K562 treated with DMSO at 1 percent for 24 hours (cell line): Measurements from ENCODE around the gene NAV2. TPM values are rescaled to one million over a fixed set of nuclear protein-coding genes. Genes with fewer than 3 reads are reported as not detected.

Source experiments
- total RNA-seq: library from RNA; unstranded; fragments of 300-600 nt; gene quantifications from 2 replicates; pipeline ENCODE4 v1.2.3, GENCODE V29; 2022; ENCODE audit warnings: low read depth; ENCODE audit not compliant: insufficient read depth

NAV2 gene, protein sequence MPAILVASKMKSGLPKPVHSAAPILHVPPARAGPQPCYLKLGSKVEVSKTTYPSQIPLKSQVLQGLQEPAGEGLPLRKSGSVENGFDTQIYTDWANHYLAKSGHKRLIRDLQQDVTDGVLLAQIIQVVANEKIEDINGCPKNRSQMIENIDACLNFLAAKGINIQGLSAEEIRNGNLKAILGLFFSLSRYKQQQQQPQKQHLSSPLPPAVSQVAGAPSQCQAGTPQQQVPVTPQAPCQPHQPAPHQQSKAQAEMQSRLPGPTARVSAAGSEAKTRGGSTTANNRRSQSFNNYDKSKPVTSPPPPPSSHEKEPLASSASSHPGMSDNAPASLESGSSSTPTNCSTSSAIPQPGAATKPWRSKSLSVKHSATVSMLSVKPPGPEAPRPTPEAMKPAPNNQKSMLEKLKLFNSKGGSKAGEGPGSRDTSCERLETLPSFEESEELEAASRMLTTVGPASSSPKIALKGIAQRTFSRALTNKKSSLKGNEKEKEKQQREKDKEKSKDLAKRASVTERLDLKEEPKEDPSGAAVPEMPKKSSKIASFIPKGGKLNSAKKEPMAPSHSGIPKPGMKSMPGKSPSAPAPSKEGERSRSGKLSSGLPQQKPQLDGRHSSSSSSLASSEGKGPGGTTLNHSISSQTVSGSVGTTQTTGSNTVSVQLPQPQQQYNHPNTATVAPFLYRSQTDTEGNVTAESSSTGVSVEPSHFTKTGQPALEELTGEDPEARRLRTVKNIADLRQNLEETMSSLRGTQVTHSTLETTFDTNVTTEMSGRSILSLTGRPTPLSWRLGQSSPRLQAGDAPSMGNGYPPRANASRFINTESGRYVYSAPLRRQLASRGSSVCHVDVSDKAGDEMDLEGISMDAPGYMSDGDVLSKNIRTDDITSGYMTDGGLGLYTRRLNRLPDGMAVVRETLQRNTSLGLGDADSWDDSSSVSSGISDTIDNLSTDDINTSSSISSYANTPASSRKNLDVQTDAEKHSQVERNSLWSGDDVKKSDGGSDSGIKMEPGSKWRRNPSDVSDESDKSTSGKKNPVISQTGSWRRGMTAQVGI (N-terminal part only)
- 0.68 and 1.3 TPM in 2 replicates for total RNA-seq

DNA sequence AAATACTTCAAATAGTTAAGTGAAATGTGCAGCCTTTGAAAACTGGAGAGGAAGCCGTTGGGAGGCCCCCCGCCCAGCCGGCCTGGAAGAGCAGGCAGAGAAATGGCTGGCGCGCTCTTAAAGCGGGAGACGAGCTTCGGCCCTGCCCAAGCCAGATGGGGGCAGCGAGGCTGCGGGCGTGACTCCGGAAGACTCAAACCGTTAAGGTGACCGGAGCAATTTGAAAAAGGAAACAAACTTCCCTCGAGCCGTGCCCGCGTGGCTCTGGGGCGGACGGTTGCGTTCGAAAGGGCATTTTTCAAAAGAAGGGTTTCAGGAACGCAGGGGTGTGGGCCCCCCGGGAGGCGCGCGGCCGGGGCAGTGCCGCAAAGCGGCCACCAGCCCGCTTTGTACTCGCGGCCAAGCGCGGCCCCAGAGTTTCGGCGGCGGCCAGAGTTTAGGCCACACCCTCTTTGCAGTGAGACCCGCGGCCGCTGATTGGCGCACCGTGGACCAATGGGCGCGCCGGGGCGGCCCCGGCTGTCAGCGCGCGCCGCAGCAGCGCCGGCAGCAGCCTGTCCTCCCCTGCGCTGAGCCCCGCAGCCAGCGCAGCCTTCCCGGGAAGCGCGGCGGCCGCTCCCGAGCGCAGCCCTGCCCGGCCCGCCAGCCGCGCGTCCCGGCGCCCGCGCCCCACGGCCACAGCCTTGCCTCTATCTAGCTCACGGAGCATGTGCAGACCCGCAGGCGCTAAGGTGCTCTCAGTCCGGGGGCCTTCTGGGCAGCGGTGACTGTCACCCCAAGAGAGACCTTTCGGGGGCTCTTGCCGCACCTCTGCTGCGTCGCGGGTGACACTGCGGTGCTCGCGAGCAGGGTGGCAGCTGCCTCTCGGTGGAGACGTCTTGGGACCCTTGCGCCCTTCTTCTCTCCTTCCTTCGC lies at the start of gene NAV2:
NAV2 (plus strand) TSS at position 557 of the 915 bp plus-strand sequence. CDS start 859 bp downstream, outside the sequence.

DNA sequence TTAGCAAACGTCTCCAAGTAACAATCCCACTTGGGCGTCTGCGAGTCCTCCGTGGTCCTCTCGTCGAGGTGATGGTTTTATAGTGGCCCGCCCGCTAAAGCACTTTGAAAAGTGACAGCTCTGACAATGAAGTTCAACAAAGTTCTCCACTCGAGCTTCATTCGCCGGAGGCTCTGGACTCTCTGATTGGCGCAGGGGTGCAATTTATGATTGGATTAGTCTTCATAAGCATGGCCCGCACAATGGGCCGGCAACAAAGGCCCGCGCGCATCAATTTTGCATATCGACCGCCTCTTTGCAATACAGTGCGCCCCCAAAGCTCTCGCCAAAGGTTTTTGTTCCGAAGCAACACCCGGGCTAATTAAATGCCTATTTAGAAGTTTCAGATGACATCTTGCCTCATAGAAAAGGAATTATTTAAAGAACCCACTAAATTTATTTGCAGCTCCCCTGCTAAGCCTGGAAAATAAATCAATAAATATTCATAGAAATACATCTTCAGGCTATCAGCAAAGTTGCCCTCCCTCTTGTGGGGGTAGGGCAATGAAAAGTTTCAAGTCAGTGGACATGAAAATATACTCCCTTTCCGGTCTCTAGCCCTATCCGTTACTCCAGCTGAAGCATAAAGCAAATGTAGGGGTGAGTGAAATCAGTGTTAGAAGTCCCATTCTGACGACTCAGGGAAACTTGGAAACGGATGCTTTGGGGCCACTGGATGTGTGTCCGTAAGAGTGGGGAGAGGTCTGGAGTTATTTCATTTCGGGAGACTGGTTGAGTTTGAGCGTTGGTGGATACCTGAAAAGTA lies 448.0 kb downstream of the NAV2 start, which contains the start of gene DBX1:
DBX1 (minus strand) TSS at position 51 of the 805 bp plus-strand sequence. CDS start 151 bp downstream, outside the sequence.

